Naive thymus-derived CD4-positive, alpha-beta T cell (primary cell): ENCODE results near the gene FAM174A. TPM values are rescaled to one million over a fixed set of nuclear protein-coding genes. Genes with fewer than 3 reads are reported as not detected.
A peak's percentile ranks its signal among the peaks of the same experiment; 100 is the strongest.

Source experiments
- ATAC-seq: fragments of 150-1000 bp; cut with Tn5 transposase; 2 replicates; pipeline ENCODE4 v1.10.0; 2021; ENCODE audit warnings: mild to moderate bottlenecking, moderate library complexity
- CTCF ChIA-PET: fragments of 350-600 bp; sonication (Branson Sonifier 250); formaldehyde crosslinking; loops from one replicate; lab custom pipeline; 2021; ENCODE audit warnings: antibody characterized with exemption; lab: Charles Lee
- POLR2A ChIA-PET: fragments of 350-600 bp; sonication (Branson Sonifier 250); formaldehyde crosslinking; loops from one replicate; lab custom pipeline; 2021; ENCODE audit warnings: antibody characterized with exemption, inconsistent platforms; lab: Charles Lee
- DNase-seq, 9 donors: peaks; one replicate each; pipeline versions ENCODE4 v3.0.0 to v3.0.0-alpha.2; 2020 to 2022; ENCODE audit warnings: mixed read lengths in 1 of 9
- H3K27ac ChIP-seq: one replicate; pipeline ENCODE4 v1.7.0; 2013; ENCODE audit warnings: mild to moderate bottlenecking, low read depth, low read length, moderate library complexity
- H3K27me3 ChIP-seq, 2 donors: one replicate each; pipeline ENCODE4 v1.7.0; 2013; ENCODE audit warnings: low read length in 2 of 2, mild to moderate bottlenecking in 2 of 2, moderate library complexity in 2 of 2; ENCODE audit not compliant: control insufficient read depth in 2 of 2, insufficient read depth in 2 of 2
- H3K36me3 ChIP-seq, 3 experiments: 1 replicate in 2 of 3; 2 replicates in 1 of 3; pipeline ENCODE4 v1.7.0; 2013; ENCODE audit warnings: low read length in 3 of 3, mild to moderate bottlenecking in 3 of 3, moderate library complexity in 1 of 3; ENCODE audit not compliant: insufficient read depth in 3 of 3, control insufficient read depth in 2 of 3
- H3K4me1 ChIP-seq, 2 donors: one replicate each; pipeline ENCODE4 v1.7.0; 2013; ENCODE audit warnings: low read length in 2 of 2, mild to moderate bottlenecking in 2 of 2, moderate library complexity in 1 of 2; ENCODE audit not compliant: control insufficient read depth in 2 of 2, insufficient read depth in 2 of 2
- H3K4me3 ChIP-seq: 2 replicates; pipeline ENCODE4 v1.7.0; 2013; ENCODE audit warnings: mild to moderate bottlenecking, low read length
- H3K9me3 ChIP-seq, 3 experiments: 1 replicate in 2 of 3; 2 replicates in 1 of 3; pipeline ENCODE4 v1.7.0; 2013; ENCODE audit warnings: low read length in 3 of 3; ENCODE audit not compliant: control insufficient read depth in 2 of 3
- H3K27ac Mint-ChIP-seq, 9 donors: one replicate each; pipeline ENCODE4 v1.8.0; 2020 to 2022; ENCODE audit warnings: mixed read lengths in 9 of 9, mild to moderate bottlenecking in 8 of 9, moderate library complexity in 5 of 9, inconsistent platforms in 2 of 9
- H3K27me3 Mint-ChIP-seq, 5 donors: one replicate each; pipeline ENCODE4 v1.8.0; 2021 to 2022; ENCODE audit warnings: mixed read lengths in 5 of 5, mild to moderate bottlenecking in 1 of 5
- H3K36me3 Mint-ChIP-seq, 5 donors: one replicate each; pipeline ENCODE4 v1.8.0; 2020 to 2022; ENCODE audit warnings: mixed read lengths in 5 of 5, mild to moderate bottlenecking in 3 of 5, inconsistent platforms in 1 of 5
- H3K4me1 Mint-ChIP-seq, 7 donors: one replicate each; pipeline ENCODE4 v1.8.0; 2020 to 2022; ENCODE audit warnings: mixed read lengths in 7 of 7, mild to moderate bottlenecking in 3 of 7, inconsistent platforms in 1 of 7
- H3K4me3 Mint-ChIP-seq, 10 donors: one replicate each; pipeline ENCODE4 v1.8.0; 2020 to 2022; ENCODE audit warnings: mild to moderate bottlenecking in 10 of 10, mixed read lengths in 10 of 10, moderate library complexity in 6 of 10, inconsistent platforms in 2 of 10
- H3K9me3 Mint-ChIP-seq, 11 donors: one replicate each; pipeline ENCODE4 v1.8.0; 2020 to 2022; ENCODE audit warnings: mixed read lengths in 11 of 11, mild to moderate bottlenecking in 4 of 11, inconsistent platforms in 1 of 11, moderate library complexity in 1 of 11
- intact Hi-C, 2 donors: fragments of 100-400 bp; cut with micrococcal nuclease; formaldehyde crosslinking; loops; one replicate each; pipeline ENCODE4 v1.15.1; 2023
- polyA plus RNA-seq, 2 donors: library from polyadenylated mRNA; unstranded; fragments of 300-500 nt; fragmentation: Illumina TruSeq; gene quantifications; one replicate each; pipeline ENCODE4 v1.2.3, GENCODE V29; 2021
- total RNA-seq, 6 experiments: library from RNA in 5 of 6; stranded (reverse) in 5 of 6; gene quantifications; 1 replicate in 5 of 6; 2 replicates in 1 of 6; pipeline ENCODE4 v1.2.3 and lab custom pipeline; 2021 to 2026

The FAM174A gene
- total and polyA plus RNA-seq, 7 experiments from 2014 or later: 3.2 to 10.7 (median 5.6) TPM

DNA sequence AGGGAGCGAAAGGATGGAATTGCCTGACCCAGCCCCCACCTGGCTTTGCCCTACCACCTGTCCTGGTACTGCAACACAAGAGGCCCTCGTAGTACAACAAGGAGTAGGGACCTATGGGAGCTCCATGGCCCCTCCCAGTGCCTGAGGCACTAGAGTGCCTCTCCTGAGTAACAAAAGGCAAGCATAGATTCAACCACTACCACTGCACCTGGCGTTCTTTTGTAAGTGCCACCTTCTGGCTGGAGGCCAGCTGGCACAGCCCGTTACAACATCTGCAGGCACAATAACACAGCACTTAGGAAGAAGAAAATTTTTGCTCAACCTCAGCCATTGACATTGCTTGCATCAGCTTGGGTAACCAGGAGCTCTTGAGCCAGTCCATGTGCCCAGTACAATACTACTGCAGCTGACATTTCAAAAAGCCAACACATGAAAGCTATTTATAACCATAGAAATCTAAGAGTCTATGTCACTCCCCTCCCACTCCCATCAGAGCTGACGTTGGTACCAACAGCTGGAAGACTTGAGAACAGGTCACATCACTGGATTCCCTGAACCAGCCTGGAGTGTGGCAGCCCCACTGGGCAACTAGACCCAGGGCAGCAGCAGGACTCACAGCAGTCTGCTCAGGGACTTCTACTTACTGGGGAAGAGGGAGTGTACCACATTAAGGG is 17.7 kb upstream of the FAM174A start:
- Histone ChIP-seq H3K9me3 (peaks cover 0 to 14% (median 0%) of the 10 kb centered on the region in 3 experiments), H3K4me1 (no peaks in the 10 kb centered on the region), H3K4me3 (no peak overlapping the region), H3K27me3 (no peaks in the 10 kb centered on the region), H3K36me3 (no peaks in the 10 kb centered on the region), H3K27ac (no peak overlapping the region)
- Mint-ChIP-seq H3K4me3 (no peak overlapping the region), H3K9me3 (peaks cover 0 to 53% (median 14%) of the 10 kb centered on the region in 11 donors), H3K27me3 (peaks cover 0 to 14% (median 8%) of the 10 kb centered on the region in 5 donors), H3K36me3 (peaks cover 0 to 14% (median 10%) of the 10 kb centered on the region in 5 donors), H3K4me1 (peaks cover 0 to 5% (median 0%) of the 10 kb centered on the region in 7 donors), H3K27ac (no peak overlapping the region)
- intact Hi-C loops: no loop called here
- DNase-seq: no peak
- ChIA-PET POLR2A (no interaction called here), CTCF (interaction anchor here (1.0 kb wide), 1 partner anchor 9 kb away, joined by 3 read pairs; no protein-coding TSS in a partner anchor)
- ATAC-seq: no peak

- H3K36me3 Mint-ChIP-seq: peaks cover 0 to 14% (median 10%) of the 10 kb centered on the region in 5 donors
- ATAC-seq (no peak), DNase-seq (no peak)
- POLR2A ChIA-PET: no interaction called here
- intact Hi-C loops: no loop called here
- H3K27ac Mint-ChIP-seq: no peak overlapping the region
- Histone ChIP-seq H3K27ac (no peak overlapping the region), H3K4me3 (no peak overlapping the region), H3K36me3 (no peaks in the 10 kb centered on the region), H3K27me3 (no peaks in the 10 kb centered on the region), H3K9me3 (peaks cover 0 to 14% (median 0%) of the 10 kb centered on the region in 3 experiments), H3K4me1 (no peaks in the 10 kb centered on the region)
- peaks cover 0 to 20% (median 8%) of the 10 kb centered on the region in 5 donors for H3K27me3 Mint-ChIP-seq
- H3K9me3 Mint-ChIP-seq: peaks cover 0 to 60% (median 20%) of the 10 kb centered on the region in 11 donors
- CTCF ChIA-PET: no interaction called here
- peaks cover 0 to 5% (median 0%) of the 10 kb centered on the region in 7 donors for H3K4me1 Mint-ChIP-seq
- H3K4me3 Mint-ChIP-seq: no peak overlapping the region
These were observed 16.8 kb upstream of the FAM174A start for GRCh38 chr5:100518377-100518776.

DNA sequence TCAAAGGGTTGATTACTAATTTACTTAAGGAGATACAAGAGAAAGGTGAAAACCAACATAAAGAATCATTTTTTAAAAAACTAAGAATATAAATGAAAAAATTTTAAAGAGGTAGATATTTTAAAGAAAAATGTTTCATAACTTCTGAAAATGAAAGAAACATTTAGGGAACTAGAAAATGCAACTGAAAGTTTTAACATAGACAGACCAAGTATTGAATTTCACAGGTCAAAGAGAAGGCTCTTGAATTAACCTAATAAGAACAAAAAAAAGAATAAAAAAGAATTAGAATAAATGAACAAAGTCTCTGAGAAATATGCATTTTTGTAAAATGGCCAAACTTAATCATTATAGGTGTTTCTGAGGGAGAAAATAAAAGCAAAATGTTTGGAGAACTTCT is 16.1 kb upstream of the FAM174A start:
- intact Hi-C loops: no loop called here
- POLR2A ChIA-PET: no interaction called here
- ATAC-seq (no peak), DNase-seq (no peak)
- H3K36me3 ChIP-seq: no peaks in the 10 kb centered on the region
- peaks cover 0 to 5% (median 0%) of the 10 kb centered on the region in 7 donors for H3K4me1 Mint-ChIP-seq
- H3K4me3 ChIP-seq: no peak overlapping the region
- peaks cover 0 to 14% (median 0%) of the 10 kb centered on the region in 3 experiments for H3K9me3 ChIP-seq
- H3K4me3 Mint-ChIP-seq: no peak overlapping the region
- H3K36me3 Mint-ChIP-seq: peaks cover 0 to 14% (median 10%) of the 10 kb centered on the region in 5 donors
- H3K9me3 Mint-ChIP-seq: peaks cover 0 to 67% (median 26%) of the 10 kb centered on the region in 11 donors
- no peak overlapping the region for H3K27ac ChIP-seq
- peaks cover 0 to 27% (median 8%) of the 10 kb centered on the region in 5 donors for H3K27me3 Mint-ChIP-seq
- no peaks in the 10 kb centered on the region for H3K27me3 ChIP-seq
- no peak overlapping the region for H3K27ac Mint-ChIP-seq
- H3K4me1 ChIP-seq: no peaks in the 10 kb centered on the region
- CTCF ChIA-PET: no interaction called here

DNA sequence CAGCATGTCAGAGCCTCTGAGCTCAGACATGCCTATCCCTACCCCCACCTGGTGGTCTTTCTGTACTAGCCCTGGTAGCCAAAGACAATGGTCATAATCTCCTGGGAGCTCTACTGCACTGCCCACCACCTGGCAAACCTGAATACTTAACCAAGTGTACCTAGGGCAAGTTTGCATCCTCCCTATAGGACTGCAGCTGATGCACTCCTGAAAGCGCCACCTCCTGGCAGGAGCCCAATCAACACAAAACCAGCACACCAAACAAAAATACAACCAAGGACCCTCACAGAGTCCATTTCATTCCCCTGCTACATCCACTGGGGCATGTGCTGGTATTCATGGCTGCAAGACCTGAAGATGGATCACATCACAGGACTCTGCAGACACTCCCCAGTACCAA is 14.8 kb upstream of the FAM174A start:
- H3K4me3 Mint-ChIP-seq: peak overlapping the region in 1 of 10 donors; percentile 25
- POLR2A ChIA-PET: interaction anchor here (0.6 kb wide), 1 partner anchor 79 kb away, joined by 3 read pairs; no protein-coding TSS in a partner anchor
- no peaks in the 10 kb centered on the region for H3K36me3 ChIP-seq
- no peaks in the 10 kb centered on the region for H3K4me1 ChIP-seq
- intact Hi-C loops: no loop called here
- DNase-seq: no peak
- H3K4me1 Mint-ChIP-seq: peaks cover 0 to 5% (median 0%) of the 10 kb centered on the region in 7 donors
- H3K9me3 Mint-ChIP-seq: peaks cover 0 to 67% (median 36%) of the 10 kb centered on the region in 11 donors
- ATAC-seq: no peak
- no peak overlapping the region for H3K4me3 ChIP-seq
- no peaks in the 10 kb centered on the region for H3K27me3 ChIP-seq
- H3K27me3 Mint-ChIP-seq: peaks cover 0 to 38% (median 8%) of the 10 kb centered on the region in 5 donors
- H3K36me3 Mint-ChIP-seq: peaks cover 0 to 14% (median 10%) of the 10 kb centered on the region in 5 donors
- H3K27ac Mint-ChIP-seq: no peak overlapping the region
- no peak overlapping the region for H3K27ac ChIP-seq
- CTCF ChIA-PET: no interaction called here
- peaks cover 0 to 14% (median 0%) of the 10 kb centered on the region in 3 experiments for H3K9me3 ChIP-seq

DNA sequence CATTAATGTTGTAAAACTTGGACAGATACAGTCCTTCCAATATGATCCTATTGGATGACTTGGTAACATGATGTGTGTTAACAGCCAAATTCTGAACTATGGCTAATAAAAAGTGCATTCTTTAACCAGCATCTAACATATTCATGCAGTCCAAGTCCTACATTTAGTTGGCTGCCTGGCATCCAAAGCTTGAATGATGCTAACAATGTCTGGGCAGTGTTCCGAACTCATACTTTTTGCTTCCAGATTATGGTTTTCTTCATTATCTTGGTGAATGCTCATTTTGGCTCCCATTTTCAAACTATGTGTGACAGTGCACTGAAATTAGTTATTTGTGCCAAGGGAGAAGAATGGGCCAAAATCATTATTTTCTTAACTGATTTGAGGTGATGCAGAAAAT is 2.8 kb downstream of the FAM174A start:
- ChIA-PET CTCF (no interaction called here), POLR2A (no interaction called here)
- H3K36me3 ChIP-seq: peaks cover 0 to 6% (median 0%) of the 10 kb centered on the region in 3 experiments
- H3K9me3 Mint-ChIP-seq: peaks cover 0 to 6% (median 0%) of the 10 kb centered on the region in 11 donors
- peaks cover 21 to 52% (median 33%) of the 10 kb centered on the region in 7 donors for H3K4me1 Mint-ChIP-seq
- H3K36me3 Mint-ChIP-seq: peaks cover 0 to 4% (median 3%) of the 10 kb centered on the region in 5 donors
- no peak overlapping the region for H3K27ac ChIP-seq
- no peaks in the 10 kb centered on the region for H3K27me3 ChIP-seq
- H3K4me3 ChIP-seq: no peak overlapping the region
- ATAC-seq (no peak), DNase-seq (no peak)
- intact Hi-C loops: loop anchor here (5.0 to 10.0 kb wide), 7 partner anchors 129 to 1763 kb away; partner anchors contain the start of gene RGMB (in 1 of the 2)
- H3K4me1 ChIP-seq: peaks cover 10 to 11% of the 10 kb centered on the region in 2 donors
- no peaks in the 10 kb centered on the region for H3K9me3 ChIP-seq
- no peak overlapping the region for H3K4me3 Mint-ChIP-seq
- H3K27me3 Mint-ChIP-seq: peaks cover 0 to 4% (median 0%) of the 10 kb centered on the region in 5 donors
- H3K27ac Mint-ChIP-seq: no peak overlapping the region

DNA sequence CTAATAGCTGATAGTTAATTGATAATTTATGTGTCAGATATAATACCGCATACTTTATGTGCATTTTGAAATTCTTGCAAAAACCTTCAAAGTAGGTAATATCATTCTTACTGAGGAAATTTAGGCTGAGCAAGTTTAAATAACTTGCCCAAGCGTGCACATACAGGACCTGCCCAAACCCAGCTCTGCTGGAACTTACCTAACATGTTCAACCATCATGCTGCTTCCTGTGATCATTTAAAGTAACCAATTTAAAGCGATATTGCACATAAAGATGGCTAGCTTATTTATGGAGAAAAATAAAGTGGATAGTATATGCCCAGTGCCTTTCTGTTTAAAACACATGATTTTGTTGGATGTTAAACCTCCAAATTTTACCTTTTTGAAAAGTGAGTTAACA is 4.3 kb downstream of the FAM174A start:
- ChIA-PET CTCF (no interaction called here), POLR2A (no interaction called here)
- H3K36me3 ChIP-seq: peaks cover 0 to 6% (median 0%) of the 10 kb centered on the region in 3 experiments
- H3K36me3 Mint-ChIP-seq: peaks cover 0 to 4% (median 0%) of the 10 kb centered on the region in 5 donors
- no peaks in the 10 kb centered on the region for H3K9me3 ChIP-seq
- H3K4me1 Mint-ChIP-seq: peaks cover 23 to 43% (median 41%) of the 10 kb centered on the region in 7 donors
- ATAC-seq (no peak), DNase-seq (no peak)
- no peak overlapping the region for H3K27ac Mint-ChIP-seq
- peaks cover 10 to 11% of the 10 kb centered on the region in 2 donors for H3K4me1 ChIP-seq
- H3K4me3 Mint-ChIP-seq: no peak overlapping the region
- H3K4me3 ChIP-seq: no peak overlapping the region
- intact Hi-C loops: loop anchor here (5.0 to 10.0 kb wide), 7 partner anchors 128 to 1765 kb away; partner anchors contain the start of gene RGMB (in 1 of the 2)
- H3K27me3 ChIP-seq: no peaks in the 10 kb centered on the region
- peaks cover 0 to 6% (median 0%) of the 10 kb centered on the region in 11 donors for H3K9me3 Mint-ChIP-seq
- no peak overlapping the region for H3K27ac ChIP-seq
- H3K27me3 Mint-ChIP-seq: peaks cover 0 to 2% (median 0%) of the 10 kb centered on the region in 5 donors
